Measurements from ENCODE around the gene AASDH. TPM values are rescaled to one million over a fixed set of nuclear protein-coding genes. Genes with fewer than 3 reads are reported as not detected.

AASDH gene, protein sequence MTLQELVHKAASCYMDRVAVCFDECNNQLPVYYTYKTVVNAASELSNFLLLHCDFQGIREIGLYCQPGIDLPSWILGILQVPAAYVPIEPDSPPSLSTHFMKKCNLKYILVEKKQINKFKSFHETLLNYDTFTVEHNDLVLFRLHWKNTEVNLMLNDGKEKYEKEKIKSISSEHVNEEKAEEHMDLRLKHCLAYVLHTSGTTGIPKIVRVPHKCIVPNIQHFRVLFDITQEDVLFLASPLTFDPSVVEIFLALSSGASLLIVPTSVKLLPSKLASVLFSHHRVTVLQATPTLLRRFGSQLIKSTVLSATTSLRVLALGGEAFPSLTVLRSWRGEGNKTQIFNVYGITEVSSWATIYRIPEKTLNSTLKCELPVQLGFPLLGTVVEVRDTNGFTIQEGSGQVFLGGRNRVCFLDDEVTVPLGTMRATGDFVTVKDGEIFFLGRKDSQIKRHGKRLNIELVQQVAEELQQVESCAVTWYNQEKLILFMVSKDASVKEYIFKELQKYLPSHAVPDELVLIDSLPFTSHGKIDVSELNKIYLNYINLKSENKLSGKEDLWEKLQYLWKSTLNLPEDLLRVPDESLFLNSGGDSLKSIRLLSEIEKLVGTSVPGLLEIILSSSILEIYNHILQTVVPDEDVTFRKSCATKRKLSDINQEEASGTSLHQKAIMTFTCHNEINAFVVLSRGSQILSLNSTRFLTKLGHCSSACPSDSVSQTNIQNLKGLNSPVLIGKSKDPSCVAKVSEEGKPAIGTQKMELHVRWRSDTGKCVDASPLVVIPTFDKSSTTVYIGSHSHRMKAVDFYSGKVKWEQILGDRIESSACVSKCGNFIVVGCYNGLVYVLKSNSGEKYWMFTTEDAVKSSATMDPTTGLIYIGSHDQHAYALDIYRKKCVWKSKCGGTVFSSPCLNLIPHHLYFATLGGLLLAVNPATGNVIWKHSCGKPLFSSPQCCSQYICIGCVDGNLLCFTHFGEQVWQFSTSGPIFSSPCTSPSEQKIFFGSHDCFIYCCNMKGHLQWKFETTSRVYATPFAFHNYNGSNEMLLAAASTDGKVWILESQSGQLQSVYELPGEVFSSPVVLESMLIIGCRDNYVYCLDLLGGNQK
- total RNA-seq = 10 to 100 TPM; 19.4 to 22.0 TPM
- 10 to 100 TPM; 20.8 to 31.4 (median 22.5) TPM for polyA plus RNA-seq
- total RNA-seq = 21.5 to 41.9 (median 27.8) reads per million in 6 experiments

DNA sequence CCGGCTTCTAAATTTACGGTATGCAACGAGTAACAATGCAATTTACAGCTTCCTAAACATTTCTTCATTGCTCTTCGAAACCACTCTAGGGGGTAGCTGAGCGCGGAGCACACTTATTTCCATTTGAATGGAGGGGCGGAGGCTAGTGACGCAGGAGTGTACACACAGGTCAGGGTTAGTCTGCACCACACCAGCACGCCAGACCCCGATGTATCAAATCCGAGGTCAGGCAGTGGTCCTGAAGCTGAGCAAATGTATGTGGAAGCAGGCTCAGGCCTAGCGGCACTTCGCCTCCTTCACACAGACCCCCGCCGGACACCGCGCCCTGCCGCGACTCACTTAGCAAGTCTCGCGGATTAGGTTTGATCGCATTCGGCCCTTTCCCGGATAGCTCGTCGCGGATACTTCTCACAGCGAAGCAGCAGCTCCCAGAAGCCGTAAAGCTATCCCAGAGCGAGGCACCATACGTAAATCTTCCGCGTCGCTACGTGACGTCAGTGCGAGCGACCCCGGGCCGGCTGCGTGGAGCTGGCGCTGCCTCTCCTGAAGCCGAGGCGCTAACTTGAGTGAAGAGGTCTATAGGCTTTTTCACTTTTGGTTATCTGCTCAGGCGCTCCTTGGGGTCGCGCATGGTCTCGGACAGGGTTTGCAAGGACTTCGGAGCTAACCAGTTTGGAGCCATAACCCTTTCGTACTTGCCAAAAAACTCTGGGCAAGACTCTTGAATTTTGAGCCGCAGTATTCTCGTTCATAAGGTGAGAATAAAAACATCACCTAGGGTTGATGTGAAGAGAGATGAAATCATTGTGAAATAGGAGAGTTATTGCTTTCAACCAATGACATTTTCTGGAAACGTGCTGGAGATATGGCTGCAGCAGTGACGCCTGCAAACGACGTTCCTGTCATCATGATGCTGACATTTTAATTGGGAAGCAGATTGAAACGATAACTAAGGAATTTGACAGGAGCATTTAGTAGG is at the start of gene AASDH:
TSS of gene AASDH (minus strand) at position 469 of the 979 bp plus-strand sequence. CDS start 3,192 bp downstream, outside the sequence.
- peak within 1 kb of the TSS; percentile 87 to 96 (median 93) for H3K4me3 Mint-ChIP-seq
- peaks cover 0 to 10% (median 0%) of the 10 kb centered on the region in 3 donors for H3K36me3 Mint-ChIP-seq
- peak within 1 kb of the TSS; percentile 97 to 100 (median 98) for H3K27ac Mint-ChIP-seq
- peak; percentile 87 to 90 for ATAC-seq
- POLR2A ChIA-PET = interaction anchor here (0.6 to 2.6 kb wide), 17 partner anchors 10 to 992 kb away, joined by 3 to 47 read pairs (median 5); partner anchors contain the start of genes CEP135, NOA1, PAICS and POLR2B
- no peaks in the 10 kb centered on the region for H3K9me3 Mint-ChIP-seq
- no peaks in the 10 kb centered on the region for H3K27me3 Mint-ChIP-seq
- peaks cover 29 to 49% (median 45%) of the 10 kb centered on the region in 4 donors for H3K4me1 Mint-ChIP-seq
- peak; percentile 87 to 99 (median 96) for DNase-seq

DNA sequence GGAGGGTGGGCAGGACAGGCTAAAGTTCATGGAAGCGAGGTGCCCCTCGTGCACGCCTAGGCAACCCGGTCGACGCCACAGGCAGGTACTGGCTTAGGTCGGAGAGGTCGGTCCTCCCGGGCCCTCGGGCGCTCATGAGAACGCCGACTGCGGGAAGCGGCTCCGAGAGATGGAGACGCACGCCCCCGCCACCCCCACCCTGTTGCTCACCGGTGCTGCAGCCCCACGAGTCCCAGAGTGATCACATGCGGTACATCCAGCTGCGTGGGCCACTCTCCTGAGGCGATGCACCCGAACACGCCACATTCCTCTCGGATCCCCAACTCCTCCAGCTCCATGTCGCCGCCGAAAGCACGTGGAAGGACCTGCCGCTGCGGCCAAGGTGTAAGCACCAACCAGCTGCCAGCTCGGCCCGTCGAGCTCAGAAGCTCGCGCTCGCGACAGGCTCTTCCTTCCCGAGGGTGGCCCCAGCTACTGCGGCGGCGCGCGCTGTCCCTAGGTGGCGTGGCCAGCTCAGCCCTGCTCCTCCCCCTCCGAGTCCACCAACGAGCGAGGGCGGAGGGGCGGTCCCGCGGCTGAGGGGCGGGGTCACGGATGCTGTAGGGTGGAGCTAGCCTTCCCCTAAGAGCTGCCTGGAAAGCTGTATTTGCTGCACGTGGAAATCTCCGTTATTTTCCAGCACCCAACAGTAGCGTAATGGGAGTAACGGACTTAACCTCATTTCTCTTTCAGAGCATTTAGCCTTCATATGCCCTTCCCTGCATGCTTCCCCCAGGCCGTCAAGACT is 48.0 kb upstream of the AASDH start, which contains the start of gene PPAT:
TSS of gene PPAT (minus strand) at position 476 of the 787 bp plus-strand sequence. CDS start at position 338, 138 bp downstream.
- no peaks in the 10 kb centered on the region for H3K27me3 Mint-ChIP-seq
- H3K27ac Mint-ChIP-seq = peak within 1 kb of the TSS; percentile 86 to 99 (median 92)
- POLR2A ChIA-PET = interaction anchor here (0.5 to 4.5 kb wide), 21 partner anchors 9 to 1039 kb away, joined by 3 to 85 read pairs (median 4); partner anchors contain the start of genes AASDH, CEP135, EXOC1 and NOA1
- peaks cover 0 to 2% (median 0%) of the 10 kb centered on the region in 3 donors for H3K36me3 Mint-ChIP-seq
- H3K4me3 Mint-ChIP-seq = peak within 1 kb of the TSS; percentile 84 to 100 (median 94)
- peak; percentile 98 to 99 (median 99) for DNase-seq
- H3K9me3 Mint-ChIP-seq = no peaks in the 10 kb centered on the region
- peaks cover 28 to 46% (median 42%) of the 10 kb centered on the region in 4 donors for H3K4me1 Mint-ChIP-seq
- peak; percentile 78 to 82 for ATAC-seq

DNA sequence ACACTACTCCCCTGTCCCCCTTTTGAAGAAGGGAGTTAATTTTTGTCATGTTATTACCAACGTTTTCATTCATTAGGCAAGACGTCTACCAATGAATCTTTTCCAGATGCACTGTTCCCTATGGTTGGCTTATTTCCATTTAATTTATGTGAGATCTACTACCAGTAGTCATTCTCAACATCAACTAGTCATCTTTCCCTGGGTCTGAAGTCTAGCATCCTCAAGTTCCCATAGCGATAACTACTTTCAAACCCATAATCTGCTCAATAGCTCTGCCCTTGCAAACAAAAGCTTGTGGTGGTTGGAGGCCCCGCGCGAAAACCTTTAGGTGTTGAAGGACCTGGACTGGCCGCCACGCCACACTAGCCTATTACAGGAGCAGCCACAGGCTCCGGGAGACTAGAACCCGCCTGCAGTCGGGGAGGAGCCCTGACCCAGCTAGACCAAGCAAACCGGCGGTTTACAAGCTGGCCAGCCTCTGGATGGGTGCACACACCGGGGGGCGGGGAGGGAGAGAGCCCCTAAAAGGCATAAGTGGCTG is 47.4 kb upstream of the AASDH start:
- Mint-ChIP-seq H3K36me3 (no peaks in the 10 kb centered on the region), H3K27ac (peak overlapping the region; percentile 66 to 99 (median 90)), H3K4me3 (peak overlapping the region; percentile 84 to 100 (median 94)), H3K9me3 (no peaks in the 10 kb centered on the region), H3K4me1 (peaks cover 24 to 42% (median 35%) of the 10 kb centered on the region in 4 donors), H3K27me3 (no peaks in the 10 kb centered on the region)
- ATAC-seq (no peak), DNase-seq (peak in 1 of 10 donors; percentile 1)
- POLR2A ChIA-PET = interaction anchor here (0.5 to 4.5 kb wide), 15 partner anchors 9 to 544 kb away, joined by 3 to 85 read pairs (median 4); partner anchors contain the start of genes AASDH, NOA1, POLR2B and REST

DNA sequence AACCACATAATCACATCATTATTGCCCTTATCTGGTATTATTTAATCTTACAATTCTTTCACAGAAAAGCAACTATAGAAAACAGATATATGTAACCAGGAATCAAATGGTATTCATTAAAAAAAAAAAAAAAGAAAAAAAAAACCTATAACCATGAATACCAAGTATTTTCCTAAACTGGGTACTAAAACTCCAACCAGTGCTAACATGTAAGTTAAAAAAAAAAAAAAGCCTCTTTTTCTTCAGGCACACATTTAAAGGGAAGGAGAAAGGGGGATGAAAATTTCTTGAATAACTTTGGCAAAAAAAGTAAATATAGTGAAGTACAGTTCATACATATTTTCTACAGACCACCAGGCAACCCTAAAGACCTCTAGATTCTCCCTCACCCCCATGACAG is 46.0 kb upstream of the AASDH start:
- H3K9me3 Mint-ChIP-seq = no peaks in the 10 kb centered on the region
- H3K27me3 Mint-ChIP-seq = no peaks in the 10 kb centered on the region
- H3K4me3 Mint-ChIP-seq = peak overlapping the region in 8 of 10 donors; percentile 15 to 99 (median 48)
- DNase-seq (no peak), ATAC-seq (no peak)
- no peaks in the 10 kb centered on the region for H3K36me3 Mint-ChIP-seq
- POLR2A ChIA-PET = interaction anchor here (1.0 kb wide), 1 partner anchor 15 kb away, joined by 4 read pairs; no protein-coding TSS in a partner anchor
- H3K27ac Mint-ChIP-seq = no peak overlapping the region
- H3K4me1 Mint-ChIP-seq = peaks cover 17 to 40% (median 29%) of the 10 kb centered on the region in 4 donors

DNA sequence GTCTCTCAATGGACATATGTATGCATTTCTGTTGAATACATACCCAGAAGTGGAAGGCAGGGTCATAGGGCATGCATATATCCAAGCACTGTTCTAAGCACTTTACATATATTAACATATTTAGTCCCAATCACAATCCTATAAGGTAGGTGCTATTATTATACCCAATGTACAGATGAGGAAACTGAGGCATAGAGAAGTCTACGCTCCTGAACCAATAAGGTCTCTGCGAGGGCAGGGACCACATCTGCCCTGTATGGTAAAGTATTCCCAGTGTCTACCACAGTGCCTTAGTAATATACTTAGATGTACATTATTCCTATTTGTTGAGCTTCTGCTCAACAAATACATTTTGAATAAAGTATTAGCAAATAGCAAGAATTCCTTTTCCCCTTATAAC is 42.9 kb upstream of the AASDH start:
- no peak overlapping the region for H3K27ac Mint-ChIP-seq
- no peak for DNase-seq
- H3K4me3 Mint-ChIP-seq = no peak overlapping the region
- peaks cover 0 to 4% (median 0%) of the 10 kb centered on the region in 9 donors for H3K9me3 Mint-ChIP-seq
- no peak for ATAC-seq
- H3K27me3 Mint-ChIP-seq = no peaks in the 10 kb centered on the region
- POLR2A ChIA-PET = no interaction called here
- H3K4me1 Mint-ChIP-seq = peaks cover 11 to 29% (median 17%) of the 10 kb centered on the region in 4 donors
- peaks cover 0 to 2% (median 2%) of the 10 kb centered on the region in 3 donors for H3K36me3 Mint-ChIP-seq

DNA sequence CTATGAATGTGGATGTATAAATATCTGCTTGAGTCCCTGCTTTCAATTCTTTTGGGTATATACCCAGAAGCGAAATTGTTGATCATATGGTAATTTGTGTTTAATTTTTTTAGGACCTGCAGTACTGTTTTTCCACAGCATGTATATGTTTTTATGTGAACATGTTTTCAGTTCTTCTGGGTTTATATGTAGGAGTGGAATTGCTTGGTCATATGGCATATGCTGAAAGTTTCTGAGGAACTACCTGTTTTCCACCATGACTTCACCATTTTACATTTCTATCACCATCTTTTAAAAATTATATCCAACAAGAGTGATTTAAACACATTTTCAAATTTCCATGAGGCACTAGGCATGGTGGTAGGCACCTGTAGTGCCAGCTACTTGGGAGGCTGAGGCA is 39.9 kb upstream of the AASDH start:
- no peak for DNase-seq
- Mint-ChIP-seq H3K9me3 (peaks cover 0 to 4% (median 0%) of the 10 kb centered on the region in 9 donors), H3K36me3 (peaks cover 0 to 2% (median 2%) of the 10 kb centered on the region in 3 donors), H3K4me1 (peaks cover 6 to 12% (median 7%) of the 10 kb centered on the region in 4 donors), H3K27me3 (no peaks in the 10 kb centered on the region), H3K27ac (no peak overlapping the region), H3K4me3 (no peak overlapping the region)
- ATAC-seq = no peak
- POLR2A ChIA-PET = no interaction called here

DNA sequence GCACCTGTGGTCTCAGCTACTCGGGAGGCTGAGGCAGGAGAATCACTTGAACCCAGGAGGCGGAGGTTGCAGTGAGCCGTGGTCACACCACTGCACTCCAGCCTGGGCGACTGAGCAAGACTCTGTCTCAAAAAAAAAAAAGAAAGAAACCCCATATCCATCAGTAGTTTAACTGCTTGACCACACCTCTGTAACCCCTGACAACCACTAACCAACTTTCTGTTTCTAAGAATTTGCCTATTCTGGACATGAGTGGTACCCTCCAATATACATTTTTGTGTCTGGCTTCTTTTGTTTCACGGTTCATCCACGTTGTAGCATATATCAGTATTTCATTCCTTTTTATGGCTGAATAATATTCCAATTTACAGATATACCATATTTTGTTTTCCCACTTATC is 39.0 kb upstream of the AASDH start:
- no peak overlapping the region for H3K4me3 Mint-ChIP-seq
- H3K4me1 Mint-ChIP-seq = peaks cover 0 to 8% (median 6%) of the 10 kb centered on the region in 4 donors
- peaks cover 0 to 2% (median 2%) of the 10 kb centered on the region in 3 donors for H3K36me3 Mint-ChIP-seq
- peaks cover 0 to 4% (median 0%) of the 10 kb centered on the region in 9 donors for H3K9me3 Mint-ChIP-seq
- H3K27me3 Mint-ChIP-seq = no peaks in the 10 kb centered on the region
- no peak for ATAC-seq
- POLR2A ChIA-PET = interaction anchor here (0.6 kb wide), 1 partner anchor 341 kb away, joined by 4 read pairs; no protein-coding TSS in a partner anchor
- no peak overlapping the region for H3K27ac Mint-ChIP-seq
- DNase-seq = no peak

DNA sequence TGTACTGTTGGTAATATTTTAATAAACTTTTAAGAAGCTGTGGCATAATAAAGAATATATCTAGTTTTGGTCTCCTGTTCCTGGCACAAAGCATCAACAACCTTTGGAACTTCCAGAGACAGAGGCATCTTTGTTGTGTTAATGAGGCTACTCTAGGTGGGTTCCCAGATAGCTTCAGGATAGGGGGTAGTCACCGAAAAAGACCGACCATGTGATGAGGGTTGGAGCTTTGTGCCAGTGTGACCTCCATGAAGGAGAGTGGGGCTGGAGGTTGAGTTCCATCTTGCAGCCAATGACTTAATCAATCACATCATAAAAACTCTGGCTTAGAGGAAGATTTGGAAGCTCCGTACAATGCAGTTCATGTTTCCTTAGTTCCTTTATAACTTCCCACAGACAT is 38.2 kb upstream of the AASDH start:
- DNase-seq = no peak
- POLR2A ChIA-PET = interaction anchor here (0.6 to 4.2 kb wide), 3 partner anchors 9 to 342 kb away, joined by 3 to 20 read pairs (median 4); partner anchors contain the start of genes PAICS and PPAT

DNA sequence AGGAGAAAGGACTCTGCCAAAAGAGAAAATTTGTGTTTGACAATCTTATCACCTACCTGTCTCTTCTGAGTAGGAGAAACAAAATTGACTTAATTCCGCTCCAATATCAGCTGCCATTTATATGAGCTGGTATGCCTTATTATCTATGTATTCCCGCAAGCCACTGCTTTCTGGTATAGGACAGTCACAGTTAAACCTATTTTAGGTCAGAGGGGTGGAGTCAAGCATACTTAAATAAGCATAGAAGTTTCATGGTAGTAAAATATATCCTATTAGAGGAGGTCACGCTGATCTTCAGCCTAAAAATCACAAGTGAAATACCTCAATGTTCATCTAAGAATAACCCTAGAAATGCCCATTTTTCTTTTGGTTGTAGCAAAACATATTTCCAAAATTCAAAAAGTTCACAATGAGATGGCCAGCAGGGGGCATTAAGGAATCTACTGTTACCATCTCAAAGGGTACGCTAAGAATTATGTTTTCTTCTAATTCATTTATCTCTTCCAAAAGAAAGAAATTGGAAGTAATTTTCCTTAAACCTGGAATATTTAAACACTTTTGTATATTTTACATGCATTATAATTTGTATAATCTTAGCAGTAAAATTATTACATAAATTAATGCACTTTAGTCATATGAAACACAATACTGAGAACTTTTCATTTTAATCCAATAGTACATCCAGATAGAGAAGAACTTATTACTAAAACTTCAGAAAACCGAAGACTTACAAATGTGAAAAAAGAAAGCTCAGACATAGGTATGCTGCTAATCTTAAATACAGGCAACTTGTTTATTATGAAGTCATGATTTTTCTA is 37.6 kb upstream of the AASDH start:
- Mint-ChIP-seq H3K27ac (no peak overlapping the region), H3K4me1 (peaks cover 1 to 6% (median 6%) of the 10 kb centered on the region in 4 donors), H3K4me3 (no peak overlapping the region), H3K27me3 (no peaks in the 10 kb centered on the region), H3K9me3 (peaks cover 0 to 4% (median 0%) of the 10 kb centered on the region in 9 donors), H3K36me3 (peaks cover 0 to 2% (median 2%) of the 10 kb centered on the region in 3 donors)
- POLR2A ChIA-PET = interaction anchor here (0.8 to 4.2 kb wide), 4 partner anchors 9 to 37 kb away, joined by 3 to 20 read pairs (median 4); partner anchors contain the start of genes AASDH, PAICS and PPAT
- DNase-seq (peak in 9 of 10 donors; percentile 19 to 65 (median 46)), ATAC-seq (peak in 1 of 2 donors; percentile 39)

More for the DNA sequence above, 38.2 kb upstream of the AASDH start:
- peaks cover 0 to 4% (median 0%) of the 10 kb centered on the region in 9 donors for H3K9me3 Mint-ChIP-seq
- H3K27me3 Mint-ChIP-seq = no peaks in the 10 kb centered on the region
- ATAC-seq = no peak
- H3K4me3 Mint-ChIP-seq = no peak overlapping the region
- H3K27ac Mint-ChIP-seq = no peak overlapping the region
- peaks cover 0 to 2% (median 2%) of the 10 kb centered on the region in 3 donors for H3K36me3 Mint-ChIP-seq
- H3K4me1 Mint-ChIP-seq = peaks cover 0 to 6% (median 6%) of the 10 kb centered on the region in 4 donors
